Choroid plexus epithelial cell (primary cell): ENCODE measurements around the gene MVB12B.

Source experiments
- DNase-seq: peaks from one replicate; pipeline ENCODE4 v3.0.0-alpha.2; 2010; ENCODE audit warnings: low read depth
- H3K4me3 ChIP-seq: 2 replicates; pipeline ENCODE4 v1.5.1; 2011; ENCODE audit warnings: low read depth, mild to moderate bottlenecking, control low read depth, low read length, moderate library complexity
- TF ChIP-seq, protein P1 (sequence below): conservative IDR thresholded peaks from 2 replicates; pipeline ENCODE4 v1.5.1; 2011; ENCODE audit warnings: low read depth, mild to moderate bottlenecking, control low read depth, inconsistent platforms, low read length, moderate library complexity

The MVB12B gene

GRCh38 chr9:126494264-126494663 lies 167.6 kb downstream of the MVB12B start:
- no peak for DNase-seq
- TF ChIP-seq, protein P1, sequence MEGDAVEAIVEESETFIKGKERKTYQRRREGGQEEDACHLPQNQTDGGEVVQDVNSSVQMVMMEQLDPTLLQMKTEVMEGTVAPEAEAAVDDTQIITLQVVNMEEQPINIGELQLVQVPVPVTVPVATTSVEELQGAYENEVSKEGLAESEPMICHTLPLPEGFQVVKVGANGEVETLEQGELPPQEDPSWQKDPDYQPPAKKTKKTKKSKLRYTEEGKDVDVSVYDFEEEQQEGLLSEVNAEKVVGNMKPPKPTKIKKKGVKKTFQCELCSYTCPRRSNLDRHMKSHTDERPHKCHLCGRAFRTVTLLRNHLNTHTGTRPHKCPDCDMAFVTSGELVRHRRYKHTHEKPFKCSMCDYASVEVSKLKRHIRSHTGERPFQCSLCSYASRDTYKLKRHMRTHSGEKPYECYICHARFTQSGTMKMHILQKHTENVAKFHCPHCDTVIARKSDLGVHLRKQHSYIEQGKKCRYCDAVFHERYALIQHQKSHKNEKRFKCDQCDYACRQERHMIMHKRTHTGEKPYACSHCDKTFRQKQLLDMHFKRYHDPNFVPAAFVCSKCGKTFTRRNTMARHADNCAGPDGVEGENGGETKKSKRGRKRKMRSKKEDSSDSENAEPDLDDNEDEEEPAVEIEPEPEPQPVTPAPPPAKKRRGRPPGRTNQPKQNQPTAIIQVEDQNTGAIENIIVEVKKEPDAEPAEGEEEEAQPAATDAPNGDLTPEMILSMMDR, result no peak
- H3K4me3 ChIP-seq, result no peak overlapping the region

- TF ChIP-seq, protein P1, result no peak
- DNase-seq, result no peak
- no peak overlapping the region for H3K4me3 ChIP-seq
These were observed 168.1 kb downstream of the MVB12B start for GRCh38 chr9:126494746-126495145.

DNA sequence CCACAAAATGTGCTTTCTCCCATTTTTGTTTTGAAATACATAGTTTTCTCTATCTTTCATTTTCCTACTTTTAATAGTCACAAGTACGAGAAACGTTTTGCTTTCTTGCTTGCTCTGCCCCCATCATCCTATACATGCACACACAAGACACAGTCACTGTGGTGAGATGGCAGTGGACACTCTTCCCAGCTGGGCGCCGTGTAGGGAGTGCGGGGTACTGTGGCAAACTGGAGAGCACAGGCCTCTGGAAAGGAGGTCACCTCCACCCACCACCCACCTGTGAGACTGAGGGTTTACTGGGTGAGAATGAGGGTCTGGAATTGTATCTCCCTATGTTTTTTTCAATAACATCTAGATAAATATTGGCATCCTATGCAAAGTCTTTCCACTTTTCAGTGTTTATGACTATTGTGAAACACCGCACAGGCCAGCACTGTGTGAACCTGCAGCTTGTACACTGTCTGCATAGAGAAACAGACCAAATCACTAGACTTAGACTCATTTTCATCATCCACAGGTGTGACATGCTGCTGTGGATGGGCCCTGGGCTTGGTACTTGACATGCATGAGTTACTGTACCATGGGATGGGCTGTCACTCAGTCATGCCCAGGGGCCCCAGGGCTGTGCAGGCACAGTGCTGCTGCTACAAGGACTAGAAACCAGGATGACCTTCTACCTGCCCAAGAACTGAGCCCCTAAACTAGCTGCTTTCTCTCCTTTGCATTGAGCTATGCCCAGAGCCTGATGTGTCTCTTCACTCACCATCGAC lies 169.0 kb downstream of the MVB12B start:
- TF ChIP-seq, protein P1, result no peak
- H3K4me3 ChIP-seq, result no peak overlapping the region
- no peak for DNase-seq

DNA sequence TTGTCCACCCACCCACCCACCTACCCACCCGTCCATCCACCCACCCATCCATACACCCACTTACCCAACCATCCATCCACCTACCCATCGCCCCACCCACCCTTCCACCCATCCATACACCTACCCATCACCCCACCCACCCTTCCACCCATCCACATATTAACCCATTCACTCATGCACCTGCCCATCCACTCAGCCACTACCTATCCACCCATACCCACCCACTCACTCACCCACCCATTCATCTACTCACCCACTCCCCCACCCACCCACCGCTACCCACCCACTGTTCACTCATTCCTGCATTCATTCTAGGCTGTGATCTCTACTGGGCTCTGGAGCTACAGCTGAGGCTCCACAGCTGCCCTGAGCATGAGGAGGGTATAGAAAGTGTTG lies 169.6 kb downstream of the MVB12B start:
- TF ChIP-seq, protein P1, result no peak

GRCh38 chr9:126496781-126497659 lies 170.4 kb downstream of the MVB12B start:
- no peak overlapping the region for H3K4me3 ChIP-seq
- TF ChIP-seq, protein P1, result no peak
- no peak for DNase-seq

More for the DNA sequence above, 169.6 kb downstream of the MVB12B start:
- H3K4me3 ChIP-seq, result no peak overlapping the region
- DNase-seq, result no peak

DNA sequence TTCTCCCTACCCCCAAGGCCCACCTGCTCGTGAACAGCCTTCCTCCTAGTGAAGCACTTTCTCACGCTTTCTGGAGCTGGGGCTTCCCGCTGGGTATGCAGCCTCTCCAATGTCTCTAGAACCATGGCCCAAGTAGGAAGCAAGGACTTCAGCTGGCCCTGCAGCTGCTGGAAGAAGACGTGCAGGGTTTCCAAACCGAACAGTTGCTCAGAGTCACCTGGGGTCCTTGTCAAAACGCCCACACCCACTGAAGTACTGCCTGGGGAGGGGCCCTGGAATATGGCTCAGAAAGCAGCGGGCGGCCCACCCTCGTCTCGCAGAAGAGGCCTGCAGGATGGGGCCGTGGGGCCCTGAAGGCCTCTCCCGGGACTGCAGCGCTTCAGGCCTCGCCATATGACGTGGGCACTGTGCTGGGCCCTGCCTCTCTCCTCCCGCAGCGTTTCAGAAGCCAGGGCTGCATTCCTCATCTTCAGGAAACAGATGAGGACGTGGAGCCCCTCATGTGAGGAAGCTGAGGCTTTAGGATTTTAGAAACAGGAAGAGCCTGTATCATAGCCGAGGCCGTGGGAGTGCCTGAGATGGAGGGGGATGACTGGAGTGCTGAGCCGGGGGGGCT lies 171.1 kb downstream of the MVB12B start:
- no peak for DNase-seq
- TF ChIP-seq, protein P1, result no peak
- H3K4me3 ChIP-seq, result no peak overlapping the region
